ENCODE measurements around the gene BEX1.
"Not testable (repeated sequence)": the region's sequence is repeated elsewhere in the genome, so short reads cannot be mapped to it uniquely, and the experiment has no call there.

BEX1 gene

DNA sequence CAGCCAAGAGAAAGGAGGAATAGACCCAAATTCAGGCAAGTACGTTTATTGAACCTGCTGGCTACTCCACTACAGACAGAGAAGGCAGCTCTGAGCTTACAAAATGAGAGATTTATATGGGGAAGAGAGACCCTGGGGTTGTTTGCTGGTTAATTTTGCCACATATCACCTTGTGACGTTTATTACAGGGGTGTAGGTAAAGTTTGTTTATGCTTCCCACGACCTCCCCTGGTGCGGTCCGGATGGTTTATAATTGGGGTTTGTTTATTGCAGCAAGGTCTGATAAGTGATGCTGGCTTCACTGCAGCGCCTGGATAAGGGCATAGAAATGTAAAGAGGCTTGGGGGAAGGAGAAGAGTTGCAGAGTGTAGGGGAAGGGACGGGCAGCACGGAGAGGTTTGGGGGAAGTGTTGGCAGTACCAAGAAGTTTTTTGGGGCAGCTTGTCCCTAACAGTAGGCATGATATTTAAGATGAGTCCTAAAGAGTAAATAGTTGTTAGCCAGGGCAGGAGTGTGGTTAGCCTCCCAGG lies 12.6 kb downstream of the BEX1 start:
- Histone ChIP-seq H3K4me3 (ENCODE audit: low read depth in 1 of 2, low read length in 1 of 2) (no peak overlapping the region), H3K27ac (no peak overlapping the region), H3K4me1 (ENCODE audit: control insufficient read depth in 1 of 2, insufficient read depth in 1 of 2, low read depth in 1 of 2, low read length in 1 of 2) (no peaks in the 10 kb centered on the region), H3K27me3 (no peaks in the 10 kb centered on the region), H3K9me3 (no peaks in the 10 kb centered on the region), H3K36me3 (no peaks in the 10 kb centered on the region)
- TF ChIP-seq, protein P1, sequence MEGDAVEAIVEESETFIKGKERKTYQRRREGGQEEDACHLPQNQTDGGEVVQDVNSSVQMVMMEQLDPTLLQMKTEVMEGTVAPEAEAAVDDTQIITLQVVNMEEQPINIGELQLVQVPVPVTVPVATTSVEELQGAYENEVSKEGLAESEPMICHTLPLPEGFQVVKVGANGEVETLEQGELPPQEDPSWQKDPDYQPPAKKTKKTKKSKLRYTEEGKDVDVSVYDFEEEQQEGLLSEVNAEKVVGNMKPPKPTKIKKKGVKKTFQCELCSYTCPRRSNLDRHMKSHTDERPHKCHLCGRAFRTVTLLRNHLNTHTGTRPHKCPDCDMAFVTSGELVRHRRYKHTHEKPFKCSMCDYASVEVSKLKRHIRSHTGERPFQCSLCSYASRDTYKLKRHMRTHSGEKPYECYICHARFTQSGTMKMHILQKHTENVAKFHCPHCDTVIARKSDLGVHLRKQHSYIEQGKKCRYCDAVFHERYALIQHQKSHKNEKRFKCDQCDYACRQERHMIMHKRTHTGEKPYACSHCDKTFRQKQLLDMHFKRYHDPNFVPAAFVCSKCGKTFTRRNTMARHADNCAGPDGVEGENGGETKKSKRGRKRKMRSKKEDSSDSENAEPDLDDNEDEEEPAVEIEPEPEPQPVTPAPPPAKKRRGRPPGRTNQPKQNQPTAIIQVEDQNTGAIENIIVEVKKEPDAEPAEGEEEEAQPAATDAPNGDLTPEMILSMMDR (IDR thresholded peaks at IDR 0.05): no peak

DNA sequence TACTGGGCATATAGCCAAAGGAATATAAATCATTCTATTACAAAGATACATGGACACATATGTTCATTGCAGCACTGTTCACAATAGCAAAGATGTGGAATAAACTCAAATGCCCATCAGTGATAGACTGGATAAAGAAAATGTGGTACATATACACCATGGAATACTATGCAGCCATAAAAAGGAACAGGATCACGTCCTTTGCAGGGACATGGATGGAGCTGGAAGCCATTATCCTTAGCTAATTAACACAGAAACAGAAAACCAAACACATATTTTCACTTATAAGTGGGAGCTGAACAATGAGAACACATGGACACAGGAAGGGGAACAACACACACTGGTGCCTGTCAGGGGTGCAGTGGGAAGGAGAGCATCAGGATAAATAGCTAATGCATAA lies 30.6 kb downstream of the BEX1 start:
- not testable (repeated sequence) for H3K9me3 ChIP-seq, H3K27me3 ChIP-seq

DNA sequence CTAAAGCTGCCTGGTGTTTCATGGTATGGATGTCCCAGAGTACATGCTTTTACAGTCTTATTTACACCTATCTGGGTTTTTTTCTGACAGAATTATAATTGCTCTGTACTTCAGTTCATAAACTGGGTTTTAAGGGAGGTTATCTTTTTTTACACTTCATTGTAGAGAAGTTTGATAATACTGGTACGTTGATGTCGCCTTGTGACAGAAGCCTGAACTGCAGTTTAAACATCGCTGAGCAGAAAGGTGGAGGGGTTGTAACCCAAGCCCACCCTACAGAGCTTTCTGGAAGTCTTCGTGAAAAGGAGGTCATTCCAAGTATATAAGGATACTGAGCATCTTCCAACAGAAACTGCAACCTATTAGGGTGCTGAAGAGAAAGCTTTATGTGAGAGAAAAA lies 46.4 kb downstream of the BEX1 start:
- H3K4me1 ChIP-seq (ENCODE audit: control insufficient read depth in 1 of 2, insufficient read depth in 1 of 2, low read depth in 1 of 2, low read length in 1 of 2): peaks cover 1% of the 10 kb centered on the region in 2 experiments
- H3K4me3 ChIP-seq (ENCODE audit: low read depth in 1 of 2, low read length in 1 of 2): no peak overlapping the region
- TF ChIP-seq, protein P1 (IDR thresholded peaks at IDR 0.05): no peak
- H3K27me3 ChIP-seq: no peaks in the 10 kb centered on the region
- no peaks in the 10 kb centered on the region for H3K36me3 ChIP-seq
- no peaks in the 10 kb centered on the region for H3K9me3 ChIP-seq
- no peak overlapping the region for H3K27ac ChIP-seq

More for the DNA sequence above, 30.6 kb downstream of the BEX1 start:
- not testable (repeated sequence) for H3K4me1 ChIP-seq (ENCODE audit: control insufficient read depth in 1 of 2, insufficient read depth in 1 of 2, low read depth in 1 of 2, low read length in 1 of 2); H3K36me3 ChIP-seq; H3K4me3 ChIP-seq (ENCODE audit: low read depth in 1 of 2, low read length in 1 of 2); H3K27ac ChIP-seq

DNA sequence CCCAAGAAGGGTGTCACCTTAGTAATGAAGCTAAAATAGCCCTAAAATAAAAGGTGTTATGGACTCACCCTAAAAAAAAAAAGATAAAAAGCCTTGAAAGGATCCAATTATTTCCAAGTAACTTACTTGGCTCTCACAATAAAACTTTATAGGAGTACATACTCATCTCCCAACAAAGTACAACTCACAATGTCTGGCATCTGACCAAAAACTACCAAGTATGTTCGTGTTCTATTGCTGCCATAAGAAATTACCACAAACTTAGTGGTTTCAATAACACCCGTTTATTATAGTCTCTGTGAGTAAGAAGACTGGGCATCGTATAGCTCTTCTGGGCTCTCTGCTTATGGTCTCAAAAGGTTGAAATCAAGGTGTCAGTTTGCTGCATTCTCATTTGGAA lies 51.0 kb downstream of the BEX1 start:
- TF ChIP-seq, protein P1 (IDR thresholded peaks at IDR 0.05): no peak
- Histone ChIP-seq H3K27ac (no peak overlapping the region), H3K4me1 (ENCODE audit: control insufficient read depth in 1 of 2, insufficient read depth in 1 of 2, low read depth in 1 of 2, low read length in 1 of 2) (peaks cover 3 to 11% of the 10 kb centered on the region in 2 experiments), H3K36me3 (no peaks in the 10 kb centered on the region), H3K4me3 (ENCODE audit: low read depth in 1 of 2, low read length in 1 of 2) (no peak overlapping the region), H3K9me3 (no peaks in the 10 kb centered on the region), H3K27me3 (no peaks in the 10 kb centered on the region)
